Hypothalamus (tissue), 51 donors: ENCODE results near the gene RAF1.
"Not testable (repeated sequence)": the region's sequence is repeated elsewhere in the genome, so short reads cannot be mapped to it uniquely, and the experiment has no call there.

Experiments
- DNase-seq, 51 donors: peaks; one replicate each; lab custom pipeline; 2025; lab: John Stamatoyannopoulos, UW

Gene RAF1

DNA sequence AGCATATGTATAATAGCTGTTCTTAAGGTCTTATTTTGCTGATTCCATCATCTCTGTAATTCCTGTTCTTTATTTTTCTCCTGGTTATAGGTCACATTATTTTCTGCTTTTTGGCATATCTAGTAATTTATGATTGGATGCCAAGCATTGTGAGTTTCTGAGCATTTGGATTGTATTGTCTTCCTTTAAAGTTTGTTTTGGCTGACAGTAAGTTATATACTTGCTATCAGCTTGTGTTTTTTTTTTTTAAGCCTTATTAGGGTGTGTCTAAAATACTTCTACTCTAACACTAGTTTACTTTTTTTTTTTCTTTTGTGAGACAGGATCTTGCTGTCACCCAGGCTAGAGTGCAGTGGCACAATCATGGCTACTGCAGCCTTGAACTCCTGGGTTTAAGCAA, 96.9 kb downstream of the RAF1 start:
- DNase-seq = no peak

DNA sequence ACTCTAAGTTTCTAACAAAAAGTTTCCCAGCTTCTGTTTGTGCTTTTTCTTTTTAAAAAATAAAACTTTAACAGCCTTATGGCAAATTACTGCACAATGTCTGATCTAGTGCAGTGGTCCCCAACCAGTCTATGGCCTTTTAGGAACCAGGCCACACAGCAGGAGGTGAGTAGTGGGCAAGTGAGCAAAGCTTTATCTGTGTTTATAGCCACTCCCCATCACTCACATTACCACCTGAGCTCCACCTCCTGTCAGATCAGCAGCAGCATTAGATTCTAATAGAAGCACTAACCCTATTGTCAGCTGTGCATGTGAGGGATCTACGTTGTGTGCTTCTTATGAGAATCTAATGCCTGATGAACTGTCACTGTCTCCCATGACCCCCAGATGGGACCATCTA, 101.5 kb downstream of the RAF1 start:
- DNase-seq = no peak

DNA sequence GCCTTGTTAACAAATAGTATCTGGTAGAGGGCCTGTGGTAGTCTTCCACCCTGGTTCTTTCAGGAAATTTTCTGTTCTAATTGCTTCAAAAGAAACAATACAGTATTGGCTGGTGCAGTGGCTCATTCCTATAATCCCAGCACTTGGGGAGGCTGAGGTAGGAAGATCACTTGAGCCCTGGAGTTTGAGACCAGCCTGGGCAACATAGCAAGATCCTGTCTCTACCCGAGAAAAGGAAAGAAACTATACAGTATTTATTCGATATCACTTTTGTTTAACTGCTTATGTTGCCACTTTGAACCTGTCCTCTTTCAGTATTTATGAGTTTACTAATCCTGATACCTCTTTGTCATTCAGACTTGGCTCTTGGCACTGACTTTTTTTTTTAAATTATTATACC, 102.5 kb downstream of the RAF1 start:
- no peak for DNase-seq

DNA sequence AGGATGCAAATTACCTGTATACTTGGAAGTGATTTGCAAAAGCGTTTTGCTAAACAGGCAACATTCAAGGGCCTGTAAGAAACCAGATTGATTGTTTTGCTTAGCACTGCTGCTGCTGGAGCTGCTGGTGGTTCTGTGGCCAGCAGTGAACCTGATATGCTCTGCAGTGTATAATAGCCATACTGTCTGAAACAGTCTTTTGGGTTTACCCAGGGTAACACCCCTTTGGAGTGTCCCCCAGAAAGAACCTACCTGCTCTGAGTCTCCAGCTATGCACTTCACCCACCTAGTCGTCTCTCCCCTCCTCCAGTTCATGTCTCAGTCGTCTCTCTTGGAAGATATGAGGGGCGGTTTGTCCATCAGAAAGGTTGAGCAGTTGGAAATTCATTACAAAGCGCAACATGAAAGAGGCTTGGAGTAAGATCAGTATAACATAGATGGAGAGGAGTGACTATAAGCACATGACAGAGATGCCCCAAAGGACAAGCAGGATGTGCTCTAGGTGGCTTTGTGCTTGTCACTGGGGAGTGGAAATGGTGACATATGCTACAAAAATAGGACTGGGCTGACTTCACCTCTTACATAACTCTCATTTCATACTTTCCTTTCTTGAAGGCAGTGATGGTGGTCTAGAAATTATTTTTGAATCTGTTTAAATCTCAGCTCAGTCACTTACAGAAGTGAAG, 103.3 kb downstream of the RAF1 start:
- no peak for DNase-seq

DNA sequence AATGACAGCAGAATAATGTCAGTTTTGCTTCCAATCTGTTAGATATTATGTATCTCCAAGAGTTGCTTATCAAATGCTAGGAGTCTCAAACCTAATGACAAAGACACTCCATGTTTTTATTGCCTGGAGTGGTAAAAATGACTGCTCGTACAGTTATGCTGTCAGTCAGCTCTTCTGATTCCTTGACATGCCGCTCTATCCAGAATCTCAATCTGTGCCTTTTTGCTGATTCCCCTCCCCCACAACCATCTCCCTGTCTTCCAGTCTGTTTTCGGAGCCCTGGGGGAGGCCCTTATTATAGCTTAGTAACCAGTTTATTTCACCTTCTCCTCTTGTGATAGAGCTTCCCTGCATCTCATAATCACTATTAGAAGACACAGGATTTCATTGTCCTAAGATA, 104.4 kb downstream of the RAF1 start:
- DNase-seq = no peak

DNA sequence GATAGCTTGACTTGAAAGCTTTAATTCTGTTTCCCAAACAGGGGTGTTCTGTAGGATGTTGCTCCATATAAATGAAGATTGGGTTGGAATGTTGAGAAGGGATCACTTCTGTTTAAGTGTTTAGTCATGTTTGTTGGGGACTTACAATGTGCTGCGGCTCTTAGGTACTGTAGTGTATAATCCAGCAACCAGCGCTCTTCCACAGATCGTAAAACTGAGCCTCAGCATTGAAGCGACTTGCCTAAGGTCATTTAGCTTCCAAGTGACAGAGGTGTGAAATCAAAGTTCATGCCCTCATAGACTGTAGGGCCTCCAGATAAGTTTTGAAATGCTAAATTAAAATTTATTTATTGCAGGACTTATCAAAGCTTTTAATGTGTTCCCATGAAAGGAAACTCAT, 105.2 kb downstream of the RAF1 start:
- no peak for DNase-seq

DNA sequence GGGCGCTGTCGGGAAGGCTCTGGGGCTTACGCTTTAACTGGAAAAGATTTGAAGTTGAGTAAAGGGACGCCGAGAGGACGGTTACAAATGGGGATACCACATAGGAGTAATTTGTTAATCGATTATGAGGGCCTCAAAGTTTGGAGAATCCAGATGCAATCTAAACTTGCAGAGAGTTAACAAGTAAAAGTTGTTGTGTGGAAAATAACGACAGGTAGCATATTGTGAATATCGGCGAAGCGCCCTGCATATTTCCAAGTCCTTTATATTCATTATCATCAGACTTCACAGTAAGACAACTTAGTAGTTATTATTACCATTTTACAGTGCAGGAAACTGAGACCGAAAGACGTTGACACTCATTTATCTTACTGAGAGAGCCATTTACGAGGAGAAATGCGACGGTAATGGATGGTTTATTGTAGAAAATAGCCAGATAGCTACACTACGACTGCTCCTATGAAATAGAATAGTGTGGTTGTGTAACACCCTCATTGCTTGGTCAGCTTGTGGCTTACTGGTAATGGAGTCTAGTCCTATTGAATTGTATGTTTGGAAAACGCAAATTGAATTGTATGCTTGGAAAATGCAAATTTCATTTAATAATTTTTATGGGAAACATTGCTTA, 106.3 kb downstream of the RAF1 start:
- peak in 1 of 51 donors; percentile 72 for DNase-seq

DNA sequence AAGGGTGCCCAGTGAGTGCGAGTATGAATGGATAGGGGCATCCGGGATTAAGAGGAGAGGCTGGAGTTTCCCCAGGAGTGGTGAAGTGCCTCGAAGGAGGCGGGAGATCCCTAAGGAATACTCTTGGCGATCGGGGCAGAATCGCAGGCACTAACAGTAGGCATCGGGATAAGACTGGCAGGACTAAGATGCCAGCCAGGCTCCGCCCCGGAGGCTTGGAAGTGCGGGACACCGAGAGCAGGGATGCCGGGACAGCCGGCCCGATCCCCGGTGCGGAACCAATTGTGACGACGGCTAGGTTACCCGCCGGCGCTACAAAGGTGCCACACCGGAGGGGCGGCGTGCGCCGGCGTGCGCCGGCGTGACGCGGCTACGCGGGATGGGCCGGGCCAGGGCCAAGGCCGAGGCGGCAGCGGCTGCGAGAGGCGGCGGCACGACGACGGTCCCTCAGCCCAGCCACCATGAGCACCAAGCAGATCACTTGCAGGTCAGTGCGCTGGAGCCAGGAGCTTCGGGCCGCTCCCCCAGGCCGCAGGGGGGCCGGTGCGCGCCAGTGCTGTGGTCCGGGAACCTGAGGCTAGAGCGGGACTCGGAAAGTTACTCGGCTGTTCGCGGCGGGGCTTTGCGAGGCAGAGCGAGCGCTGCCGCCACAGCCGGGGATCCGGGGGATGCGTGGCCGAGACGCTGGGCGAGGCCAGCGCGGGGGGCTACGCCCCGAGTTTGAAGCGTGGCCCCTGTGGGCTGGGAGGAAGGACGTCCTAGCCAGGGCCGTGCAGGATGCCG, 107.0 kb downstream of the RAF1 start, which contains the start of gene MKRN2:
Gene MKRN2 (plus strand): TSS at position 398 of the 783 bp plus-strand sequence. CDS start 64 bp downstream, at position 462.
- DNase-seq = peak; percentile 30 to 92 (median 84)

DNA sequence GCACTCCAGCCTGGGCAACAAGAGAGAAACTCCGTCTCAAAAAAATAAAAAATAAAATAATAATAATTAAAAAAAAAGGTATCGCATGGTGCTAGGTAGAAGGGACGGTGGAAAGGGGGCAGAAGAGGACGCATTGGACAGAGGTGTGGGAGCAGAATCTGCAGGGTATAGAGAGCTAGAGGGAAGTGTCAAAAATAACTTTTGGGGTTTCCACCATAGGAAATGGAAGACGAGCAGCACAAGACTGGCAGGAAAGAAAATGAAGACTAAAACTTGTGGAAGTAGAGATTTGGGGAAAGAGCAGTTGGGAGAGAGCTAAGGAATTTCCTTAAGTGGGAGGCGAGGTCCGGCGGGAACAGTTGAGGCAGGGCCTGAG, 107.6 kb downstream of the RAF1 start:
- no peak for DNase-seq

DNA sequence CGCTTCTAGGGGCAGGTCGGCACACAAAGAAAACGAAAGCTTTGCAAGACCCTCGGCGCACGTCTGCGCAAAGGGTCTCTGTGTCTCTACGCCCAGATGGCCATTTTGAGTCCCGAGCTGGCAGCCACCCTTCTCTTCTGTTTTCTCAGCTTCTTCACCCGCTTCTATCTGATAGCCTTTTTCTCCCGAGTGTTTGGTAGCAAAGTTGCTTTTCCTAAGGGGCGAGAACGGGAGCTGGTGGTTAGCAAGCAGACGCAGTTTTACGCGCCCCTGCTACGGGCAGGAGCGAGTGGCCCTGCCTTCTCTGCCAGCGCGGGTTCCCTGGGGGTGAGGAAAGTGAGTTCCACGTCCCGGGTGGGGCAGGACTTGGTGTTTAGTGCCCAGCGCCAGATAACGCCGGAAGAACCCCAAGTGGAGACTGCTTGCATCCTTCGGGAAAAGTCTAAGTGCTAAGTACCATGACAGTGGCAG, 110.0 kb downstream of the RAF1 start:
- peak in 7 of 51 donors; percentile 5 to 20 (median 7) for DNase-seq

DNA sequence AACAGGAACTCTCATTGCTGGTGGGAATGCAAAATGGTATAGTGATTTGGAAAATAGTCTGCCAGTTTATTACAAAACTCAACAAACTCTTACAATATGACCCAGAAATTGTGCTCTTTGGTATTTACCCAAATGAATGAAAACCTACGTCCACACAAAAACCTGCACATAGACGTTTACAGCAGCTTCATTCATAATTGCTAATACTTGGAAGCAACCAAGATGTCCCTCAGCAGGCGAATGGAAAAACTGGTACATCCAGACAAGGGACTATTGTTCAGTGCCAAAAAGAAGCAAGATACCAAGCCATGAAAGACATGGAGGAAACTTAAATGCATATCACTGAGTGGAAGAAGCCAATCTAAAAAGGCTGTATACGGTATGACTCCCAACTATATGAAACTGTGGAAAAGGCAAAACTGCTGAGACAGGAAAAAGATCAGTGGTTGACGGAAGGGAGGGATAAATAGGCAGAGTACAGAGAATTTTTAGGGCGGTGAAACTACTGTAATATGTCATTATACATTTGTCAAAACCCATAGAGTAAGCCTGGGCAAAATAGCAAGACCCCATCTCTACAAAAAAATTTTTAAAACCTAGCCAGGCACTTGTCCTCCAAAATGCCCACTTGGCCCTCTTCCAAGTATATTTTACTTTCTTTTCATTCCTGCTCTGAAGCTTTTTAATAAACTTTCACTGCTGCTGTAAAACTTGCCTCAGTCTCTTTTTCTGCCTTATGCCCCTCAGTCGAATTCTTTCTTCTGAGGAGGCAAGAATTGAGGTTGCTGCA, 113.8 kb downstream of the RAF1 start:
- no peak for DNase-seq

DNA sequence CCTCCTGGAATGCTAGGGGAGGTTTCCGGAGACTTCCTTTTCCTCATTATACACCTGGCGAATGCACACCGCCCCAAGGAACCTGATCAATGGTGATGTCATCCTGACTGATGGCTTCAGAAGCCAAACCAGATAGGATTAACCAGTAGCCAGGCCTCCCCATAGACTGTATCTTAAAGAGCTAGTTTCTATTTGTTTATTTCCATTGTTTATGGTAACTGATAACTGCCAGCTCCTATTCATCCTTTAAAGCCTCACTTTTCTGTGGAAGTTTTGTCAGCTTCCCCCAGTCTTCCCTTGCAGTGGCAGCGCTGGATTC, 118.5 kb downstream of the RAF1 start, which contains the start of gene MKRN2OS:
Gene MKRN2OS (minus strand): TSS at position 27 of the 319 bp plus-strand sequence. CDS start 35 bp downstream, outside the sequence.
- DNase-seq = no peak

DNA sequence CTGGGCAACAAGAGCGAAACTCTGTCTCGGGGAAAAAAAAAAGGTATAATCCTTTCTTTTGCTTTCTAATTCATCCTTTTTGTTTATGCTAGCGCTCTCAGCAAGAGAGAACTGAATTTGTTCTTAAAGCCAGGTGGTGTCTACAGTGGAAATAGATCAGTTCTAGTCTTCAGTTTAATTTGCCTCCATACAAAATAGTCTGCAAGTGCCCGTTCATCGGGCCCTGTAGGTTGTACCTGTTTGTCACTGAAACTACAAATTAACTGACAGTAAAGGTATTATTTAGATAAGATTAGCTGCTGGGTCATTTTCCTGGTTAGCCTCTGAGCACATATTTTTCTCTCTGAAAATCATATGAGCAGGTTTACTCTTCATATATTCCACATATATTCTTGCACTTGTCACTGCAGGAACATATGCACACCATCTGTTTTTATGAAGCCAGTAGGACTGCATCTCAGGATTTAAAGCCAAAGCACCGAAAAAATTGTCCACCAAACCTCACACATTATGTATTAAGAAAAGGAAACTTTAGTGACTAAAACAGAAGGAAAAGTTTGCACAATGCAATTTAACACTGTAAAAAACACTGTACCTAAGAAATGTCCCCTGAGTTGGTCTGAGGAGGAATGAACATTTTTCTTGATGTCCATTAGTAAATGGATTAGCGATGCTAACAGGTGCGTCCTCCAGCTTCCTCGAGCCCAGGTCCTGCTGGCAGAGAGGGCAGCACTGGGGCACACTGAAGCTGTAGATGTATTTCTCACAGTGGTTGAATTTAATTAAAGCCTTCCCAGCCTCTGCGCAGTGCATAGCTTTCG, 119.1 kb downstream of the RAF1 start:
- no peak for DNase-seq

DNA sequence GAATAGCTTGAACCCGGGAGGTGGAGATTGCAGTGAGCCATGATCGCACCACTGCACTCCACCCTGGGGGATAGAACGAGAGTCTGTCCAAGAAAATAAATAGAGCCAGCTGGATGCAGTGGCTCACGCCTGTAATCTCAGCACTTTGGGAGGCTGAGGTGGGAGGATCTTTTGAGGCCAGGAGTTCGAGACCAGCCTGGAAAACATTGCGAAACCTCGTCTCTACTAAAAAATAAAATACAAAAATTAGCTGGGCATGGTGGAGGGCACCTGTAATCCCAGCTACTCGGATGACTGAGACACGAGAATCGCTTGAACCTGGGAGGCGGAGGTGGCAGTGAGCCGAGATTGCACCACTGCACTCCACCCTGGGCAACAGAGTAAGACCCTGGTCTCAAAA, 120.4 kb downstream of the RAF1 start:
- DNase-seq = not testable (repeated sequence)

DNA sequence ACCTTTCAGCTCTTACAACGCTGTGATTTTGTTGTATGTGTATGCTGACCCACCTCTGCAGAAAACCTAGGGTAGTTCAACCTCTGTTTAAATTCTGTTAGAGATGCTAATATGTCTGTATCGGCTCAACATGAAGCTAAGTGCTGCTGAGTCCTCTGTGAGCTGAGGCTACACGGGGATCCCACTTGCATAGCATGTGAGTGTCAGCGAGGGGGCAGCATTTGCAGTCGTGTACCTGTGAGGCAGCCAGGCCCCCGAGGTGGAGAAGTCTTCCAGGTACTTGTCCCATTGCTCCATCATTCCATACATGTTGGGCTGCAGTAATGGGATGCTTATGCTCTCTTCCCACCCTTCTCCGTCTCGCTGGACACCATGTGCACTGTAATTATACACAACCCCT, 122.3 kb downstream of the RAF1 start:
- DNase-seq = no peak

DNA sequence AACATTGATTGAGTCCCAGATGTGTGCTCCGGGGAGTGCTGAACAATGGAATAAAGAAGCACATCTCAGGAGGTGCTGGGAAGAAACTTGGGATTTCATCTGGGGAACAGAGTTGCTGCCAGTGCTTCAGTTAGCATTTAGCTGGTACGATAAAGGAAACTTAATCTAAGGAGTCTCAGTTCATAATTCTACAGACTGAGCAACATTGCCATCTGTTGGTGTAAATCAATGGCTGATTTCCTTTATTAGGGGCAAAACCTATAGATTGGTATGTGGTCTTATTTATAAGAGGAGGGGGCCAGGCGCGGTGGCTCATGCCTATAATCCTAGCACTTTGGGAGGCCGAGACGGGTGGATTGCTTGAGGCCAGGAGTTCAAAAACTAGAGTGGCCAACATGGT, 127.5 kb downstream of the RAF1 start:
- DNase-seq = no peak
